H1 (cell line): ENCODE data around the gene ANKS1A. TPM values are rescaled to one million over a fixed set of nuclear protein-coding genes. Genes with fewer than 3 reads are reported as not detected.

Source experiments
- PHF8 ChIP-seq: fragments of 200-600 bp; sonication (generic); conservative IDR thresholded peaks from 2 replicates; pipeline ENCODE4 v1.7.1; 2012; ENCODE audit warnings: low read depth, mild to moderate bottlenecking, inconsistent platforms, low read length, moderate library complexity
- POU5F1 ChIP-seq: IDR thresholded peaks from 2 replicates; pipeline ENCODE4 v1.6.1; 2011; ENCODE audit warnings: low read depth, mild to moderate bottlenecking, low read length, moderate library complexity
- polyA plus RNA-seq, 7 experiments: library from polyadenylated mRNA; depleted of rRNA in 3 of 7; stranded (reverse) in 5 of 7; unstranded in 2 of 7; fragments of >200 nt in 5 of 7; fragments of 200-250 nt in 2 of 7; gene quantifications; 1 replicate in 5 of 7; 2 replicates in 1 of 7; 4 replicates in 1 of 7; pipeline versions ENCODE4 v1.2.1 to v1.2.3, GENCODE V29; 2011 to 2013; ENCODE audit warnings: missing spikeins in 2 of 7, mixed read lengths in 2 of 7
- total RNA-seq: library from RNA; stranded (reverse); fragmentation: NEBNext Ultra II Directional; extraction: Animal tissue kit (Norgen Biotek cat#: 25700); gene quantifications from 2 replicates; pipeline ENCODE4 v1.2.1, GENCODE V29; 2021

ANKS1A gene
- total and polyA plus RNA-seq, 2 of the 8 experiments (the other 6 are each of a cell fraction or from before 2014, with no cell fraction given), result 9.8 to 30.9 TPM

- no peak for TF ChIP-seq POU5F1
- TF ChIP-seq PHF8, result no peak
These were observed 141.0 kb downstream of the ANKS1A start (continued) for GRCh38 chr6:35030099-35030498.
